ENCODE measurements around the gene ILDR2.

Gene ILDR2

GRCh38 chr1:166999075-166999474 lies 23.7 kb upstream of the ILDR2 start:
- TF ChIP-seq POLR2A (IDR thresholded peaks at IDR 0.05; ENCODE audit: low read depth, low read length) (no peak), POLR2AphosphoS5 (IDR thresholded peaks at IDR 0.05; ENCODE audit: low read depth, low read length) (no peak), TAF1 (IDR thresholded peaks at IDR 0.05; ENCODE audit: borderline replicate concordance, low read depth, low read length) (no peak)
- FAIRE-seq = no peak

DNA sequence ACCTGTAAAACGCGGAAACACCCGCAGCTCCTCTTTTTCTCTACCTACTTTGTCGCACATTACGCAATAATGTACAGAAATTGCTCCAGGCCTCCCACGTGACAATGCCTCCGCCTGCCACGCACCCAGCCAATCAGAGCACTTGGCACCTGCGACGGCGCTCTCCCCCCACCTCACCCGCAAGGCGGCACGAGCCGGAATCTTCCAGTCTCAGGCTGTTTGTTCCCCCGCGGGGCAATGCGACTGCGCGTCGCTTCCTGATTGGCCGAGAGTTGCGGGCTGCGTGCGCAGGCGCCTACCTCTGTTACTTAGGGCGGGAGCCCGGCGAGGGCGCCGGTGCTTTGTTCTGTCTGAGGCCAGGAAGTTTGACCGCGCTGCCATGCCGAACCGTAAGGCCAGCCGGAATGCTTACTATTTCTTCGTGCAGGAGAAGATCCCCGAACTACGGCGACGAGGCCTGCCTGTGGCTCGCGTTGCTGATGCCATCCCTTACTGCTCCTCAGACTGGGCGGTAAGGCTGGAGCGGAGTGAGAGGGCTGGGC lies 13.7 kb upstream of the ILDR2 start, which contains the start of gene MAEL:
TSS of gene MAEL (plus strand) at position 307 of the 542 bp plus-strand sequence. CDS start at position 380, 73 bp downstream.
- FAIRE-seq = no peak
- TF ChIP-seq POLR2AphosphoS5 (IDR thresholded peaks at IDR 0.05; ENCODE audit: low read depth, low read length) (no peak), TAF1 (IDR thresholded peaks at IDR 0.05; ENCODE audit: borderline replicate concordance, low read depth, low read length) (no peak), POLR2A (IDR thresholded peaks at IDR 0.05; ENCODE audit: low read depth, low read length) (no peak)
- no peak for DNase-seq (ENCODE audit: insufficient read length)

More at GRCh38 chr1:166999075-166999474, 23.7 kb upstream of the ILDR2 start:
- no peak for DNase-seq (ENCODE audit: insufficient read length)

DNA sequence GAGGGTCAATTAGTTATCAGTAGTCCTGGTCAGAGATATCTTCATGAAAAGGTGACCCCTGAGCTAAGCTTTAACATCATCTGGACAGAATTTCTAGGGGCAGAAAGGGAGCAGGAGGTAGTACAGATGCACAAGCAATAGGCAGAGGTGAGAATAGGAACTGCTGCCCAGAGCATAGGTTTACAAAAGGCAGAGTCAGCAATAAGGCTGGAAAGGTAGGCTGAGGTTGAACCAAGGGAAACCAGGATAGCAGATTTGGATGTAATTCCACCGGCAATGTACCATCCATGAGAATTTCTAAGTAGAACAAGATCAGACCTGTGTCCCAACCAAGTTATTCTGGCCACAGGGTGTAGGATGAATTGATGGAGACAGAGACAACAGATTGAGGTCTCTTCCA lies 6.2 kb upstream of the ILDR2 start:
- DNase-seq (ENCODE audit: insufficient read length) (no peak), FAIRE-seq (peak; percentile 82)
- no peak for TF ChIP-seq POLR2AphosphoS5 (IDR thresholded peaks at IDR 0.05; ENCODE audit: low read depth, low read length)
- TF ChIP-seq POLR2A (IDR thresholded peaks at IDR 0.05; ENCODE audit: low read depth, low read length) = no peak
- no peak for TF ChIP-seq TAF1 (IDR thresholded peaks at IDR 0.05; ENCODE audit: borderline replicate concordance, low read depth, low read length)

DNA sequence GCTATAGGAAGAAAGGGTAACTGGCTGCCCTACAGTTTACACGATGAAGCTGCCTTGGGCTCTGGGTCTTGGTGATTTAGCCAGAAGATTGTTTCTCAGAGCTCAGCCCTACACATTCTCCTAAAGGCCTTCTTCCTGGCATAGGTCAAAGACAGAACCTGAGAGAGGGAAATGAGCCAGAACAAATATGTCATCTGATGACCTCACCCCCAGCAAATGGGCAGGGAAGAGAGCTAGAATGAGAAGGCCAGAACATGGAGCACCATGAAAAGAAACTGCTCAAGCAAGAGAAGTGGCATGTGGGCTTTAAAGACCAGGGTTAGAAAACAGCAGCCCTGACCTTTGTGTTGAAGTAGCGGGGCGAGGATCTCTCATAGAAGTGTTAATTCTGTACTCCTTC lies 5.5 kb upstream of the ILDR2 start:
- no peak for FAIRE-seq
- no peak for TF ChIP-seq POLR2AphosphoS5 (IDR thresholded peaks at IDR 0.05; ENCODE audit: low read depth, low read length)
- no peak for TF ChIP-seq POLR2A (IDR thresholded peaks at IDR 0.05; ENCODE audit: low read depth, low read length)
- no peak for TF ChIP-seq TAF1 (IDR thresholded peaks at IDR 0.05; ENCODE audit: borderline replicate concordance, low read depth, low read length)

GRCh38 chr1:166980383-166980782 lies 5.0 kb upstream of the ILDR2 start:
- no peak for TF ChIP-seq POLR2AphosphoS5 (IDR thresholded peaks at IDR 0.05; ENCODE audit: low read depth, low read length)
- no peak for TF ChIP-seq POLR2A (IDR thresholded peaks at IDR 0.05; ENCODE audit: low read depth, low read length)
- TF ChIP-seq TAF1 (IDR thresholded peaks at IDR 0.05; ENCODE audit: borderline replicate concordance, low read depth, low read length) = no peak
- FAIRE-seq (no peak), DNase-seq (ENCODE audit: insufficient read length) (no peak)

More for the DNA sequence above, 5.5 kb upstream of the ILDR2 start:
- DNase-seq (ENCODE audit: insufficient read length) = no peak

GRCh38 chr1:166978821-166979220 lies 3.5 kb upstream of the ILDR2 start:
- TF ChIP-seq TAF1 (IDR thresholded peaks at IDR 0.05; ENCODE audit: borderline replicate concordance, low read depth, low read length) (no peak), POLR2AphosphoS5 (IDR thresholded peaks at IDR 0.05; ENCODE audit: low read depth, low read length) (no peak), POLR2A (IDR thresholded peaks at IDR 0.05; ENCODE audit: low read depth, low read length) (no peak)
- FAIRE-seq (peak; percentile 66), DNase-seq (ENCODE audit: insufficient read length) (no peak)

DNA sequence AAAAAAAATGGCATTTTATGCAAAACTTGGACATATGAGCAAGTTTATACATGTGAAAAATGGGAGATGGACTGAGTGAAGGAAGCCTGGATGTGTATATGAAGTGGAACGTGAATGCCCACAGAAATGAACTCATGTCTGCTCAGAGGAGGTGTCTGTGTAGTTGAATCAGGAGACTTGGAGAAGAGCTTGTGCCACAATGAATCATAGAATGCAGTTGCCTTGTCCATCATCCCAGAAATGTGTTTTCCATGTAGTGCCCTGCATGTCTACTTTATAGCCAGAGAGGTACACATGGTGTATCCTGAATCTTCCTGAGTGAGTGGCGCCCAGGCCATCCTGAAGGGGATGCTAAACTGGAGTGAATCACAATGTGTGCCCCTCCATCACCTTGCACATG lies 2.6 kb upstream of the ILDR2 start:
- no peak for DNase-seq (ENCODE audit: insufficient read length)
- no peak for FAIRE-seq
- no peak for TF ChIP-seq POLR2A (IDR thresholded peaks at IDR 0.05; ENCODE audit: low read depth, low read length)
- no peak for TF ChIP-seq POLR2AphosphoS5 (IDR thresholded peaks at IDR 0.05; ENCODE audit: low read depth, low read length)
- no peak for TF ChIP-seq TAF1 (IDR thresholded peaks at IDR 0.05; ENCODE audit: borderline replicate concordance, low read depth, low read length)

GRCh38 chr1:166974647-166975345 lies 544 bp downstream of the ILDR2 start:
- FAIRE-seq (peak; percentile 21), DNase-seq (ENCODE audit: insufficient read length) (no peak)
- TF ChIP-seq TAF1 (IDR thresholded peaks at IDR 0.05; ENCODE audit: borderline replicate concordance, low read depth, low read length) = no peak
- no peak for TF ChIP-seq POLR2A (IDR thresholded peaks at IDR 0.05; ENCODE audit: low read depth, low read length)
- no peak for TF ChIP-seq POLR2AphosphoS5 (IDR thresholded peaks at IDR 0.05; ENCODE audit: low read depth, low read length)

DNA sequence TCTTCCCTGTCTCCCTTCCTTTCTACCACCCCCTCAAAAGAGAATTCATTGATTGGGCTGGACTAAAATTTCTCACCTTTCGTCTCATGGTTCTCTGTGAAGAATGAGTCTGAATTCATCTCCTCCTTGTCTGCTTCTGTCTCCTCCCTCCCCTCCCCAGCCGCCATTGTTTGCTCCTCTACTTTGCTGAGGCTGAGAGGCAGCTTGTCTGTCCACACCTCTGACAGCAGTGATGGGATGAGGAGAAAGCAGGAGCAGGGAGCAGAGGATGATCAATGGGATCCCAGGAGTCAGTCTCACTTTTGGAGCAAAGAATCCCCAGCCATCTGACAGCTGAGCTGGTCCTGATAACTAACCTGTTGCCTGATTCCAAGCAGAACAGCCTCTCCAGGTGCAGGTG lies 2.5 kb downstream of the ILDR2 start:
- FAIRE-seq (no peak), DNase-seq (ENCODE audit: insufficient read length) (no peak)
- no peak for TF ChIP-seq TAF1 (IDR thresholded peaks at IDR 0.05; ENCODE audit: borderline replicate concordance, low read depth, low read length)
- no peak for TF ChIP-seq POLR2AphosphoS5 (IDR thresholded peaks at IDR 0.05; ENCODE audit: low read depth, low read length)
- no peak for TF ChIP-seq POLR2A (IDR thresholded peaks at IDR 0.05; ENCODE audit: low read depth, low read length)

DNA sequence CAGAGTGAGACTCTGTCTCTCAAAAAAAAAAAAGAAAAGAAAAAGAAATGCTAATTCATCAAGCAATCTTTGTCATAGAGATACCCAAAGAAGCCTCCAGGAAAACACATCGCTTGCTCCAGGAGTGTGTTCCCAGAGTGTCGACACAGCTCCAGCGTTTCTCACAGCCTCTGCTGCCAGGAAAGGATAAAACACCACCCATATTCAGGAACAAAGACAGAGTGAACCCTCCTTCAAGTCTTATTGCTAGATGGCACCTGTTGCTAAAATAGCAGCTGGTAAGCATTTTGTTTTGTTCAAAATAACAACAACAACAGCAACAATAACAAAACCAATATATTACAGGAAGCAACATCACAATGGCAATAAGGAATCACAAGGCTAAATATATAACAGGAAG lies 3.1 kb downstream of the ILDR2 start:
- DNase-seq (ENCODE audit: insufficient read length) (no peak), FAIRE-seq (no peak)
- TF ChIP-seq POLR2A (IDR thresholded peaks at IDR 0.05; ENCODE audit: low read depth, low read length) = no peak
- TF ChIP-seq POLR2AphosphoS5 (IDR thresholded peaks at IDR 0.05; ENCODE audit: low read depth, low read length) = no peak
- no peak for TF ChIP-seq TAF1 (IDR thresholded peaks at IDR 0.05; ENCODE audit: borderline replicate concordance, low read depth, low read length)

GRCh38 chr1:166971252-166971651 lies 4.1 kb downstream of the ILDR2 start:
- no peak for FAIRE-seq
- no peak for DNase-seq (ENCODE audit: insufficient read length)
- TF ChIP-seq POLR2AphosphoS5 (IDR thresholded peaks at IDR 0.05; ENCODE audit: low read depth, low read length) = no peak
- TF ChIP-seq TAF1 (IDR thresholded peaks at IDR 0.05; ENCODE audit: borderline replicate concordance, low read depth, low read length) = no peak
- no peak for TF ChIP-seq POLR2A (IDR thresholded peaks at IDR 0.05; ENCODE audit: low read depth, low read length)

GRCh38 chr1:166969074-166969677 lies 6.2 kb downstream of the ILDR2 start:
- FAIRE-seq (peak; percentile 77), DNase-seq (ENCODE audit: insufficient read length) (no peak)
- TF ChIP-seq POLR2AphosphoS5 (IDR thresholded peaks at IDR 0.05; ENCODE audit: low read depth, low read length) (no peak), TAF1 (IDR thresholded peaks at IDR 0.05; ENCODE audit: borderline replicate concordance, low read depth, low read length) (no peak), POLR2A (IDR thresholded peaks at IDR 0.05; ENCODE audit: low read depth, low read length) (no peak)
